GM18873 (cell line): ENCODE measurements around the gene GPR61.

Experiments used
- ATAC-seq: cut with Tn5 transposase; IDR thresholded peaks from one replicate; pipeline ENCODE4 v1.9.1; 2021; ENCODE audit warnings: mild to moderate bottlenecking, moderate library complexity, moderate number of reproducible peaks; ENCODE audit not compliant: unreplicated experiment, low FRiP score

Gene GPR61

GRCh38 chr1:109539676-109540075 lies at the start of gene GPR61:
Gene GPR61, plus strand, starts transcription at chr1:109539872. Its CDS starts 3,151 bp downstream, at chr1:109543023.
- ATAC-seq: no peak

GRCh38 chr1:109490029-109490933 lies 49.4 kb upstream of the GPR61 start:
- no peak for ATAC-seq

DNA sequence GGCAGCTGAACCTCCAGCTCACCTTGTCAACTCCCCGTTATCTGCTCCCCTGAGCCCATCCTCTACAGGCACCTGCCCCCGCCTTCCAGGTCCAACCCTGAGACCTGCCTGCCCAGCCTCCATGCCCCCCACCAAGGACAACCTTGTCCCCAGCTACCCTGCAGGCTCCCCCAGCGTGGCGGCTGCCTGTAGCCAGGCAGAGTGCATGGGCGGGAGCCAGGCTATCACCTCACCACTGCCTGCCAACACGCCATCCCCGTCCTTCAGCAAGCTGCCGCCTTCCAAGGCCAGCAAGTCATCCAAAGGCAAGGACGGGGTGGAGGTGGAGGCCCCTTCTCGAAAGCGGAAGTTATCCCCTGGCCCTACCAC lies 48.8 kb upstream of the GPR61 start:
- no peak for ATAC-seq

GRCh38 chr1:109491372-109491771 lies 48.3 kb upstream of the GPR61 start:
- no peak for ATAC-seq

DNA sequence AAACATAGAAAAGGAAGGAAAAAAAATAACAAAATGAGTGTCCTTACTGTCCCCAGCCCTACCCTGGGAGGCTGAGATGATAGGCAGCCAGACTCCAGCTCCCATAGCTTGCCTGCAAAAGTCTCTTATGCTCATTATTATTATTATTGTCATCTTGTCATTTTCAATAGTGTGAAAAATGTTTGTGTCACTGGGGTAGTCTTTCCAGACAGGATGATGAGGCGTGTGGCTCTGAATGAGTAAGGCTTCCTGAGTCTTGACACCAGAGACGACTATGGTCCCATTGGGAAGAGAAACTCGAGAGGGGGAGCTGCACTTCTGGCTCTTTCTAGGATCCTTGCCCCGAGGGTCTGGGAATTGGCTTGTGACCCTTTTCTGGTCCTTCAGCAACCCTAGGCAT lies 46.9 kb upstream of the GPR61 start:
- no peak for ATAC-seq

DNA sequence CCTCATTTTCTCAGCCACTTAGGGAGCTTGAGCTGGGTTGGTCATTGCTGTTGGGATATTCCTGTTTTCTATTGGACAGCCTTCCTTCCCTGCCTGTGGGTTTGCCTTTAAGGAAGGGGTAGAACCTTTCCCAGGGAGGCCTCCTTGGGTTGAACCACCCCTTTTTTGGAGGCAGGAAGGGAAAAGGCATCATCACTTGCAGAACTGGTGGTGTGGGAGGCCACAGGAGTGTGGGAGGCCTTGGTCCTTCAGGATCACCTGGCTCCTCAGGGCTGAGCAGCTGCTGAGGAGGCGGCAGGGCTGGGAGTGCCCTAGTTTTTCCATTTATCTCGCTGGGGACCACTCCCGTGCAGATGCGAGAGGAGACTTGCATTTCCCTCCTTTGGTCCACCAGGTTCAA lies 46.4 kb upstream of the GPR61 start:
- ATAC-seq: no peak

- peak; percentile 54 for ATAC-seq
Observed at GRCh38 chr1:109493805-109494539, 45.7 kb upstream of the GPR61 start, which contains the start of gene CYB561D1. Gene CYB561D1, plus strand, starts transcription at chr1:109494094. Its CDS starts 46 bp downstream, at chr1:109494140.

DNA sequence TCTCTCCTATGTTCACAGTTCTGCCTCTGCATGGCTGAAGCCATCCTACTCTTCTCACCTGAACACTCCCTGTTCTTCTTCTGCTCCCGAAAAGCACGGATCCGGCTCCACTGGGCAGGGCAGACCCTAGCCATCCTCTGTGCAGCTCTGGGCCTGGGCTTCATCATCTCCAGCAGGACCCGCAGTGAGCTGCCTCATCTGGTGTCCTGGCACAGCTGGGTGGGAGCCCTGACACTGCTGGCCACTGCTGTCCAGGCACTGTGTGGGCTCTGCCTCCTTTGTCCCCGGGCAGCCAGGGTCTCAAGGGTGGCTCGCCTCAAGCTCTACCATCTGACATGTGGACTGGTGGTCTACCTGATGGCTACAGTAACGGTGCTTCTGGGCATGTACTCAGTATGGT lies 43.9 kb upstream of the GPR61 start:
- ATAC-seq: no peak

GRCh38 chr1:109497449-109498160 lies 42.1 kb upstream of the GPR61 start:
- no peak for ATAC-seq

DNA sequence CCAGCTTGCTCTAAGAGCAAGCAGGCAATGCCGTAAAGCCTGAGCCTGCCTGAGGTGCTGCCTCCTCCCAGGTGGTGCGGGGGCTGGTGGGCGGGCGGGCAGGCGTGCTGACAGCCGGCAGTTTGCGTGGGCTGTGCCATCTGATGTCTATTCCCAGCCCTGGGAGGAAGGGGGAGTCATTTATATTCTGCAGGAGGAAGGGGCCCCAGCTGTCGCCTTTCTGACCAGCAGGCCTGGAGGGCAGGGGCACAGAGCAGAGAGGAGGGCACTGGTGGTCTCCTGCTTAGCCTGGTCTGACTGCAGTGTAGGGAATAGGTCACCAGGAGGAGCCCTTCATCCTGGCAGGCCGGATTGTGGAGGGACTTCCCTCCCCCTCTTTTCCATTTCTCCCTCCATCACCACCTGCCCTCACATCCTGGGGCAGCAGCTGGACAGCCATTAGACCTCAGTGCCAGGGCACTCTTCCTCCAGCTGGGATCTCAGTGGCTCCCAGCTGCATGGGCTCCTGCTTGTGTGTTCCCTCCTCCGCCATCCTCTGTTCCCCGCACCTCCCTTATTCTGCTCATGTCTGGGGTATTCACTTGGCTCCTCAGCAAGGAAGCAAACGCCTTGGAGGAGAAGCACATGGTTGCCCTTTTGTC lies 41.4 kb upstream of the GPR61 start:
- no peak for ATAC-seq

GRCh38 chr1:109499081-109499480 lies 40.6 kb upstream of the GPR61 start:
- no peak for ATAC-seq

GRCh38 chr1:109499661-109500536 lies 39.8 kb upstream of the GPR61 start:
- ATAC-seq: no peak

GRCh38 chr1:109500941-109501381 lies 38.7 kb upstream of the GPR61 start:
- ATAC-seq: no peak

GRCh38 chr1:109501644-109502363 lies 37.9 kb upstream of the GPR61 start:
- ATAC-seq: no peak

- no peak for ATAC-seq
Observed at GRCh38 chr1:109502364-109502851, 37.3 kb upstream of the GPR61 start.

DNA sequence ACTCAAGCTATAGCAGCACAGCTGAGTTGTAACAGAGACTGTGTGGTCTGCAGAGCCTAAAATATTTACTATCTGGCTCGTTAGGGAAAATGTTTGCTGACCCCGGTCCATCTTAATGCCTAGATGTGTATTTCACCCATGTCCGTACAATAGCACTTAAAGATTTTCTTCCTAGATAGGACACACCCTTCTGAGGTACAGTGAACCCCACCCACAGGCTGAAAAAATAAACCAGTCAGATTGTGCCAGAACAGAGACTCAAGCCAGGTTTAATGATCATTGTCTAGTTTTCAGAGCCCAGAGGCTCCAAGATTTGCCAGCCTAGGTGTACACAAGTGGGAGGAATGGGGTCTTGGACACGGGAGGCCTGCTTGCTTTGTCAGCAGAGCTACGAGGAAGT lies 35.7 kb upstream of the GPR61 start:
- no peak for ATAC-seq

DNA sequence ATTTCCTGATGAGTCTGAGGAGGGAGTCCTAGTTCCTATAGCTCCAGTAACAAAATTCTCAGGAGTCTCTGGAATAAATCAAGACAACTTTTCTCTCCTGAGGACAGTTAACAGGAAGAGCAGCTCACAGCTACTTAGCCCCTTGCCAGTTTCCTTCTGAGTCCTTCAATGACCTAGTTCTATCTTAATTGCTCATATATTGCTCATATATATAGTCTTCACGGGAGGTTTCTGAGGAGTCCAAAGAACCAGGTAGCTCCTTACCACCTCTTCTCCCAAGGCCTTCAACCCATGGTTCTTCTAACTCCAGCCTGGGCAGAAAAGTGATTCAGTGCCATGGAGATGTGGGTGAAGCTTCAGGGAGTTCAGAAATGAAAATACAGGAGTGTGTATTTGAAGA lies 34.7 kb upstream of the GPR61 start:
- no peak for ATAC-seq

DNA sequence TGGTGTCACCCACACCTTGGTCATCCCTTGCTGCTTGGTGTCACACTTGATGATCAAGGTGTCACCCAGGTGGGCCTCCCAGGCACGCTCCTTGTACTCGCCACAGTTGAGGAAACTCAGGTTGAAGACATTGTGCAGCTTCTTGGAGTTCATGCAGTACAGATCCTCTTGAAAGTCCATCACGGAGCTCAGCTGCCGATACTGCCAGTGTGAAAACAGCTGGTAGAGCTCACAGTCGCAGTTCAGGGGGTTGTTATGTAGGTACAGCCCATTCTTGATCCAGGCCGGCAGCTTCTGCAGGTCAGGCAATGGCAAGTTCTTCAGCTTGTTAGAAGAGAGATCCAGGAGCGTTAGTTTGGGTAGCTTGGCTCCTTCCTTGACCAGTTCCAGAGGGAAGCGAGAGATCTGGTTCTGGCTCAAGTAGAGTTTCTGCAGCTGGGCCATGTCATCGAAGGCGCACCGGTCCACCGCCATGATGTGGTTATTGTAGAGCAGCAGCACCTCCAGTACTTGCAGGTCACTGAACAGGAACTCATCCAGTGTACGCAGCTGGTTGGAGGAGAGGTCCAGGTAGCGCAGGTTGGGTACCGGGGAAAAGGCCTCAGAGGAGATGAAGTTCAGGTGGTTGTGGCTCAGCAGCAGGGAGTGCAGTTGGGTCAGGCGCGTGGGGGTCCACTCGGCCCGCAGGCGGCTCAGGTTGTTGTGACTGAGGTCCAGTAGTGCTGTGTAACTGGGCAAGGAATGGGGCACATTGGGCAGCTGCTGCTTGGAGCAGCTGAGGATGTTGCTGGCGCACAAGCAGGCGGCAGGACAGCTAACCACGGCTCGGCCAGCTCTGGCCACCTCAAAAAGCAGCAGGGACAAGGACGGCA lies 31.4 kb upstream of the GPR61 start:
- no peak for ATAC-seq
